ENCODE data around the gene HEBP2.

- TF ChIP-seq YY1 (IDR thresholded peaks at IDR 0.05; ENCODE audit: insufficient read depth, insufficient read length): no peak
- TF ChIP-seq ZNF274 (IDR thresholded peaks at IDR 0.05; ENCODE audit: low read depth, low read length): no peak
- TF ChIP-seq SUZ12 (IDR thresholded peaks at IDR 0.05; ENCODE audit: extremely low read depth, insufficient read depth, insufficient read length): no peak
Measured at GRCh38 chr6:138406443-138406842, 2.4 kb downstream of the HEBP2 start.
